ENCODE measurements around the gene KL. TPM values are rescaled to one million over a fixed set of nuclear protein-coding genes. Genes with fewer than 3 reads are reported as not detected.

KL gene
- total RNA-seq, 5 donors from 2014 or later (not counting 1 experiment from before 2014, with no cell fraction given), result 0.12 to 0.20 (median 0.16) TPM; not detected in 1

DNA sequence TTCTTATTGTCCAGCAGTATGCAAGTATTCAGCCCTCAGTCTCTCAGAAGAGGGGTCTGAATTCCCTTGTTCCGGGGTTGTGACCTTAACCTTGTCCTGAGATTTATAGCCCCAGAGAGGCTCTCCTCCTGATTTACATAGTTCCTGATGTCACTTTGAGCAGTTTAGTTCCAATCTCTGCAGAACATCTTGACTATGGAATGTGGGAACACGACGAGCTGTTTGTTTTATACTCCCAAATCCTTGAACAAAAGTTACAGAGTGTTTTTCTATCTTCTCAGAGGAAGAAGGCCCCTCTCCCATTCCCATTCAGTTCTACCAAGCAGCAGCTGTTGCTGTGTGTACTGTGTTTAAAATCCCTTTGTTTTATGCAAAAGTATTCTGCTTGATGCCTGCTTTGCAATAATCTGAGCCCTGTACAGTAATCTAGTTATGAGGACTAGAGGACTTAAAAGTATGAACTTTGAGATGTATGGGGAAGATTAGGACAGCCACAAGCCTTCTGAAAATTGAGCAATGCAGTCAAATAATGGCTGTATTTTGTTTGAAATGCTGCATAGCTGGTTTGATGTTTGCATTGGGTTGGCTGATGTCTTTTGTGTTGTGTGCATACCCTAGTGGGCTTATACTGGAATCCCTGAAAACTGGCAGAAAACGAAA is 74.7 kb downstream of the KL start:
- no peaks in the 10 kb centered on the region for H3K4me1 ChIP-seq (ENCODE audit: control insufficient read depth in 1 of 2, extremely low read depth in 1 of 2, insufficient read depth in 2 of 2, low read length in 2 of 2)
- H3K36me3 ChIP-seq (ENCODE audit: control insufficient read depth in 2 of 2, extremely low read depth in 1 of 2, insufficient read depth in 1 of 2, low read length in 1 of 2), result no peaks in the 10 kb centered on the region
- H3K4me1 Mint-ChIP-seq, result no peaks in the 10 kb centered on the region
- DNase-seq (no peak), ATAC-seq (replicated peaks in 1 of 4) (no peak)
- peaks cover 18 to 21% of the 10 kb centered on the region in 2 donors for H3K27me3 Mint-ChIP-seq
- H3K4me3 Mint-ChIP-seq, result no peak overlapping the region
- H3K9me3 ChIP-seq, result no peaks in the 10 kb centered on the region
- no peaks in the 10 kb centered on the region for H3K36me3 Mint-ChIP-seq
- ChIA-PET POLR2A (no interaction called here), CTCF (no interaction called here)
- no peaks in the 10 kb centered on the region for H3K27me3 ChIP-seq (replicated peaks in 1 of 2; ENCODE audit: control insufficient read depth in 2 of 2, extremely low read depth in 1 of 2, insufficient read depth in 2 of 2, low read length in 1 of 2)
- 100% methylated on average over 1 of the region's 4 CpGs for WGBS (ENCODE audit: insufficient coverage)
- no peak overlapping the region for H3K4me3 ChIP-seq (ENCODE audit: control insufficient read depth in 1 of 2, extremely low read depth in 1 of 2, low read length in 1 of 2)
- no peak overlapping the region for H3K27ac Mint-ChIP-seq
- H3K9me3 Mint-ChIP-seq, result no peaks in the 10 kb centered on the region
- no peak overlapping the region for H3K27ac ChIP-seq (ENCODE audit: low read length)

DNA sequence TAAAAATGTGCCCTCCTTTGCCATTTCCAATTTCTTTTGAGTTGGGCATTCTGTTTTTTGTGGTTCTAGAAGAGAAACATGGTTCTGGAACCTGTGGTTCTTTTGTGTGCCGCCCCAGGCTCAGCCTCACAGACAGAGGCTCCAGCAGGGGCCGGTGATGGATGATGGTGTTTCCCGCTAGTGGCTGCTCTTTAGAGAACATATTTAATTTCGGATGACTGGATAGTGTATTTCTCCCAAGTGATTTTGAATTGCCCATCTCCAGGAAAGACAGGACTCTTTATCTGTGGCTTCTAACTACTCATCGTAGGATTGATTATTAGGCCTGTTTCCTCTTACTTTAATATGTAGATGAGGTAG is 75.2 kb downstream of the KL start:
- no peaks in the 10 kb centered on the region for H3K4me1 Mint-ChIP-seq
- H3K9me3 Mint-ChIP-seq, result no peaks in the 10 kb centered on the region
- no peak for DNase-seq
- H3K4me3 Mint-ChIP-seq, result no peak overlapping the region
- Histone ChIP-seq H3K27me3 (replicated peaks in 1 of 2; ENCODE audit: control insufficient read depth in 2 of 2, extremely low read depth in 1 of 2, insufficient read depth in 2 of 2, low read length in 1 of 2) (no peaks in the 10 kb centered on the region), H3K4me1 (ENCODE audit: control insufficient read depth in 1 of 2, extremely low read depth in 1 of 2, insufficient read depth in 2 of 2, low read length in 2 of 2) (no peaks in the 10 kb centered on the region), H3K9me3 (no peaks in the 10 kb centered on the region), H3K4me3 (ENCODE audit: control insufficient read depth in 1 of 2, extremely low read depth in 1 of 2, low read length in 1 of 2) (no peak overlapping the region), H3K27ac (ENCODE audit: low read length) (no peak overlapping the region), H3K36me3 (ENCODE audit: control insufficient read depth in 2 of 2, extremely low read depth in 1 of 2, insufficient read depth in 1 of 2, low read length in 1 of 2) (no peaks in the 10 kb centered on the region)
- WGBS (ENCODE audit: insufficient coverage), result 88% methylated on average over 2 of the region's 5 CpGs
- POLR2A ChIA-PET, result no interaction called here
- no peak for ATAC-seq (replicated peaks in 1 of 4)
- no peaks in the 10 kb centered on the region for H3K36me3 Mint-ChIP-seq
- H3K27me3 Mint-ChIP-seq, result peaks cover 16 to 18% of the 10 kb centered on the region in 2 donors
- CTCF ChIA-PET, result no interaction called here
- H3K27ac Mint-ChIP-seq, result no peak overlapping the region

DNA sequence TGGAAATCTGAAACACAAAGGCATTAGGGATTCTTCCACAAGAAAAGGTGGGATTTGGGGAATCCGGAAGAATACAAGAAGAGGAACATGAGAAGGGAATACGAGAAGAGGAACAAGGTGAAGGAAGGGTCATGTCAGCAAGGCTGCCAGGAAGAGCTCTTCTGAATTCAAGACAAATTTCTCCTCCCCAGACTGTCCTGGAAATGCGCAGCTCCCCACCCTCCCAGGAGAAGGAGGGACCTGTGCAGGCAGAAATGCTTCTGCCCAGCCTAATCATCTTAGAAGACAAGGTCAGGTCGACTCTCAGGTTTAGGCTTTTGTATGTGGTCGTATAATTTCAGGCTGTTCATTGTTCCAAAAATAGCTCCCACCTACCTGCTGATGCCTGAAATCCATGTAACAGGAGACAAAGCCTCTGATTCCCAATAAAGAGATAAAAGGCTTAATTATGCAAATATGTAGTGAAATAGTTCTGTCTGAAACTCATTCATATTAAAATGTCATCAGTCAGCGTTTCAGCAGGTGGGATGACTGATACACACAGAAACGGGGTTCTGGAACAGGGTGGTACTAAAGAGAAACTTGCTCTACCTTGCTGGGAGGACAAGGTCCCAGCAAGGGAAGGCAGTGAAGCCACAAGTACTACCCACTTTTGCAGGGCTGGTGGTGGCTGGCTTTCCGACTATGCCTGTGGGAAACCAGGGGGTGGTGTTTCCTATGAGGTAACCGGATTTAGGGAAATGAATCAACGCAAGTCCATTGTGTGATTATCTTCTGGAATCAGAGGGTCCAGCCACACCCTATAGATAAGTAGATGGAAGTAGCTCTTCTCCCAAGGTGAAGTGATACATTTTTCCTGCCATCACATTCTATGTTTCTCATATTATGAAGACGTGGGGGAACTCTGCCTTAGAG is 76.1 kb downstream of the KL start:
- no peaks in the 10 kb centered on the region for H3K27me3 ChIP-seq (replicated peaks in 1 of 2; ENCODE audit: control insufficient read depth in 2 of 2, extremely low read depth in 1 of 2, insufficient read depth in 2 of 2, low read length in 1 of 2)
- H3K27ac ChIP-seq (ENCODE audit: low read length), result no peak overlapping the region
- no peak overlapping the region for H3K4me3 ChIP-seq (ENCODE audit: control insufficient read depth in 1 of 2, extremely low read depth in 1 of 2, low read length in 1 of 2)
- no peaks in the 10 kb centered on the region for H3K4me1 ChIP-seq (ENCODE audit: control insufficient read depth in 1 of 2, extremely low read depth in 1 of 2, insufficient read depth in 2 of 2, low read length in 2 of 2)
- H3K4me3 Mint-ChIP-seq, result no peak overlapping the region
- H3K36me3 ChIP-seq (ENCODE audit: control insufficient read depth in 2 of 2, extremely low read depth in 1 of 2, insufficient read depth in 1 of 2, low read length in 1 of 2), result no peaks in the 10 kb centered on the region
- no peaks in the 10 kb centered on the region for H3K9me3 Mint-ChIP-seq
- H3K9me3 ChIP-seq, result no peaks in the 10 kb centered on the region
- ATAC-seq (replicated peaks in 1 of 4), result no peak
- DNase-seq, result no peak
- no peaks in the 10 kb centered on the region for H3K4me1 Mint-ChIP-seq
- no peaks in the 10 kb centered on the region for H3K36me3 Mint-ChIP-seq
- H3K27ac Mint-ChIP-seq, result no peak overlapping the region
- ChIA-PET POLR2A (interaction anchor here in 1 of 2 donors (0.6 kb wide), 1 partner anchor 43 kb away, joined by 3 read pairs; no protein-coding TSS in a partner anchor), CTCF (no interaction called here)
- peaks cover 7 to 9% of the 10 kb centered on the region in 2 donors for H3K27me3 Mint-ChIP-seq
- WGBS (ENCODE audit: insufficient coverage), result 89% methylated on average over 3 of the region's 11 CpGs

DNA sequence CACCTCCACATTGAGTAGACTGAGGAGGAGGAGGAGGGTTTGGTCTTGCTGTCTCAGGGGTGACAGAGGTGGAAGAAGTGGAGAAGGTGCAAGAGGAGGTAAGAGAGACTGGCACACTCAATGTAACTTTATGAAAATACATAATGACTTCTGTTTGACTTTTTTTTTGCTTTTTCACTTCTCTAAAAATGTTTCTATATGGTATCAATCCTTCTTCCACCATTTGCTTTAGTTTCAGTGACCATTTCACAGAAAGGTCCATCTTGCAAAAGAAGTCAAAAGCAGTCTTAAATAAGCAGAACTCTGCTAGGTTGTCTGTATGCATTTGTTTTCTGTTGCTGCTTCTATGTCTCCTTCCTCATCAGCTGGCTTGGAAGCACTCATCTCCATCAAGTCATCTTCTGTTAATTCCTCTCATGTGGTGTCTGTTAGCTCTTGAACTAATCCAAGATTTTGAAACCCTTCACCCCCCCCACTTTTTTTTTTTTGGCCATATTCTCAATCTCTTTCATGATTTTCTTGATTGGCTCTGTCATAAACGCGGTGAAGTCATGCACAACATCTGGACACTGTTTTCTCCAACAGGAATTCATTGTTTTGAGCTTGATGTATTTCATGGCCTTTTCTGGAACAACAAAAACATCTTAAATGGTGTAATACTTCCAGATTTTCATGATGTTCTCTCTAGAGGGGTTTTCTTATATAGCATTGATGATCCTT is 80.8 kb downstream of the KL start:
- Mint-ChIP-seq H3K27ac (no peak overlapping the region), H3K4me3 (no peak overlapping the region), H3K27me3 (peaks cover 1 to 14% of the 10 kb centered on the region in 2 donors), H3K36me3 (no peaks in the 10 kb centered on the region), H3K4me1 (no peaks in the 10 kb centered on the region), H3K9me3 (peaks cover 0 to 4% (median 0%) of the 10 kb centered on the region in 3 donors)
- Histone ChIP-seq H3K4me1 (ENCODE audit: control insufficient read depth in 1 of 2, extremely low read depth in 1 of 2, insufficient read depth in 2 of 2, low read length in 2 of 2) (no peaks in the 10 kb centered on the region), H3K9me3 (peaks cover 2% of the 10 kb centered on the region), H3K27me3 (replicated peaks in 1 of 2; ENCODE audit: control insufficient read depth in 2 of 2, extremely low read depth in 1 of 2, insufficient read depth in 2 of 2, low read length in 1 of 2) (peaks cover 0 to 3% of the 10 kb centered on the region in 2 experiments), H3K27ac (ENCODE audit: low read length) (no peak overlapping the region), H3K4me3 (ENCODE audit: control insufficient read depth in 1 of 2, extremely low read depth in 1 of 2, low read length in 1 of 2) (no peak overlapping the region), H3K36me3 (ENCODE audit: control insufficient read depth in 2 of 2, extremely low read depth in 1 of 2, insufficient read depth in 1 of 2, low read length in 1 of 2) (no peaks in the 10 kb centered on the region)
- ATAC-seq (replicated peaks in 1 of 4), result no peak
- ChIA-PET CTCF (no interaction called here), POLR2A (interaction anchor here in 1 of 2 donors (0.5 kb wide), 1 partner anchor 924 kb away, joined by 3 read pairs; no protein-coding TSS in a partner anchor)
- DNase-seq, result no peak
- WGBS (ENCODE audit: insufficient coverage), result 100% methylated on average over 2 of the region's 2 CpGs

DNA sequence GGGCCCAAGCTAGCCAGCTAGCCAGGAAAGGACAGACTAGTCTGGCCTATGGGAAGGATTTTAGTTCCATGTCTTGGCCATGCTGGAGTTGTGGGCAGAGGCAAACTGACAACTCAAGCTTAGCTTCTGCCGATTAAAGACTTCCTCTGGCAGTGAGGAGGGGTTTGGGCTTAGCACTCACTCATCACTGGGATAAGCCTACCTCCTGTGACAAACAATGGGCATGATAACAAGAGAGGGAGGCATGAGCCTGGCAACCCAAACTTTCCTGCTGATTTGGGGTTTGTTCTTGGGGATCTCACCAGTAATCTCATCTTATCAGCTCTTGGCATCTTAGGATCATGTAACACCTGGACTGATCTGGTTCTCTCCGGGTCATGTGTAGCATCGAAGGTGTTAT is 83.6 kb downstream of the KL start:
- Mint-ChIP-seq H3K36me3 (no peaks in the 10 kb centered on the region), H3K27ac (no peak overlapping the region), H3K9me3 (peaks cover 0 to 4% (median 0%) of the 10 kb centered on the region in 3 donors), H3K4me1 (no peaks in the 10 kb centered on the region), H3K27me3 (peaks cover 7 to 26% of the 10 kb centered on the region in 2 donors), H3K4me3 (no peak overlapping the region)
- ChIA-PET CTCF (no interaction called here), POLR2A (no interaction called here)
- Histone ChIP-seq H3K4me1 (ENCODE audit: control insufficient read depth in 1 of 2, extremely low read depth in 1 of 2, insufficient read depth in 2 of 2, low read length in 2 of 2) (no peaks in the 10 kb centered on the region), H3K36me3 (ENCODE audit: control insufficient read depth in 2 of 2, extremely low read depth in 1 of 2, insufficient read depth in 1 of 2, low read length in 1 of 2) (no peaks in the 10 kb centered on the region), H3K27me3 (replicated peaks in 1 of 2; ENCODE audit: control insufficient read depth in 2 of 2, extremely low read depth in 1 of 2, insufficient read depth in 2 of 2, low read length in 1 of 2) (peaks cover 0 to 3% of the 10 kb centered on the region in 2 experiments), H3K9me3 (peaks cover 2% of the 10 kb centered on the region), H3K4me3 (ENCODE audit: control insufficient read depth in 1 of 2, extremely low read depth in 1 of 2, low read length in 1 of 2) (no peak overlapping the region), H3K27ac (ENCODE audit: low read length) (no peak overlapping the region)
- WGBS (ENCODE audit: insufficient coverage), result no CpG with 5 or more reads among the region's 3 CpGs
- ATAC-seq (replicated peaks in 1 of 4), result no peak
- no peak for DNase-seq

DNA sequence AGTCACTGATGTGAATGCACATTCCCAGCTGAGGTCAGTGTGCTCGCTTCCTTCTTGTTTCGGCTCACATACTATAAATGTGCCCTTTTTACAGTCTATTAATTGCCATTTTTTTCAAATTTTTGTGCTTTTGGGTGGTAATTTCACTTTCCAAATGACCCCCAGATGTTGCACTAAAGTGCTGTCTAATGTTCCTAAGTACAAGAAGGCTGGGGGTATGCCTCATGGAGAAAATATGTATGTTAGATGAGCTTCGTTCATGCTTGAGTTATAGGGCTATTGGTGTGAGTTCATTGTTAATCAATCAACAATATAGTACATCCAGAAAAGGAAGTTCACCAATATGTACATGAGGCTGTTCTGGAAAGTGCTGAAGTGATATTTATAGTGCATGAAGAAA is 84.7 kb downstream of the KL start:
- Mint-ChIP-seq H3K4me3 (no peak overlapping the region), H3K9me3 (peaks cover 0 to 4% (median 0%) of the 10 kb centered on the region in 3 donors), H3K4me1 (no peaks in the 10 kb centered on the region), H3K27me3 (peaks cover 10 to 29% of the 10 kb centered on the region in 2 donors), H3K27ac (no peak overlapping the region), H3K36me3 (no peaks in the 10 kb centered on the region)
- H3K36me3 ChIP-seq (ENCODE audit: control insufficient read depth in 2 of 2, extremely low read depth in 1 of 2, insufficient read depth in 1 of 2, low read length in 1 of 2), result no peaks in the 10 kb centered on the region
- ChIA-PET CTCF (no interaction called here), POLR2A (interaction anchor here in 1 of 2 donors (0.6 kb wide), 1 partner anchor 32 kb away, joined by 15 read pairs; no protein-coding TSS in a partner anchor)
- H3K9me3 ChIP-seq, result peaks cover 2% of the 10 kb centered on the region
- WGBS (ENCODE audit: insufficient coverage), result no CpG with 5 or more reads among the region's 3 CpGs
- DNase-seq (no peak), ATAC-seq (replicated peaks in 1 of 4) (no peak)
- H3K27me3 ChIP-seq (replicated peaks in 1 of 2; ENCODE audit: control insufficient read depth in 2 of 2, extremely low read depth in 1 of 2, insufficient read depth in 2 of 2, low read length in 1 of 2), result peaks cover 0 to 5% of the 10 kb centered on the region in 2 experiments
- no peak overlapping the region for H3K27ac ChIP-seq (ENCODE audit: low read length)
- no peaks in the 10 kb centered on the region for H3K4me1 ChIP-seq (ENCODE audit: control insufficient read depth in 1 of 2, extremely low read depth in 1 of 2, insufficient read depth in 2 of 2, low read length in 2 of 2)
- no peak overlapping the region for H3K4me3 ChIP-seq (ENCODE audit: control insufficient read depth in 1 of 2, extremely low read depth in 1 of 2, low read length in 1 of 2)

All from T-cell (primary cell).